IMR-90 (cell line): ENCODE measurements around the gene EPHB6. TPM values are rescaled to one million over a fixed set of nuclear protein-coding genes. Genes with fewer than 3 reads are reported as not detected.

ENCODE experiments used
- ATAC-seq: fragments of 200-7000 bp; cut with Tn5 transposase; 2 replicates; pipeline ENCODE4 v1.9.1; 2020; ENCODE audit warnings: low read depth, mild to moderate bottlenecking, moderate library complexity
- BruUV-seq: library from RNA; stranded (reverse); fragments of 400-500 nt; replicated peaks from 2 replicates; lab custom pipeline; 2021; lab: Mats Ljungman, UMichigan
- CTCF ChIA-PET: fragments of 300-600 bp; formaldehyde crosslinking; extraction: SDS; loops from one replicate; lab custom pipeline; 2021; ENCODE audit warnings: antibody characterized with exemption; lab: Yijun Ruan, JAX
- POLR2A ChIA-PET: fragments of 300-600 bp; sonication (Branson Sonifier 250); formaldehyde crosslinking; loops from one replicate; lab custom pipeline; 2022; ENCODE audit warnings: antibody characterized with exemption; ENCODE audit not compliant: unreplicated experiment; lab: Charles Lee
- DNase-seq: peaks from one replicate; pipeline ENCODE4 v3.0.0; 2013
- H2AFZ ChIP-seq: replicated peaks from 2 replicates; pipeline ENCODE3; 2013; ENCODE audit warnings: low read length, mild to moderate bottlenecking; ENCODE audit not compliant: poor library complexity
- H2AK5ac ChIP-seq: 2 replicates; pipeline ENCODE4 v1.6.1; 2013; ENCODE audit warnings: low read depth, low read length, inconsistent platforms
- H2AK9ac ChIP-seq: replicated peaks from 2 replicates; pipeline ENCODE3; 2013; ENCODE audit warnings: mild to moderate bottlenecking, low read depth, low read length, moderate library complexity; ENCODE audit not compliant: poor library complexity
- H2BK120ac ChIP-seq: 2 replicates; pipeline ENCODE4 v1.6.1; 2013; ENCODE audit warnings: low read depth, low read length, inconsistent platforms
- H2BK15ac ChIP-seq: 3 replicates; pipeline ENCODE4 v1.6.1; 2013; ENCODE audit warnings: low read depth, low read length, inconsistent platforms
- H2BK20ac ChIP-seq: 2 replicates; pipeline ENCODE4 v1.6.1; 2013; ENCODE audit warnings: low read depth, mild to moderate bottlenecking, inconsistent platforms, low read length, moderate library complexity
- H2BK5ac ChIP-seq: 2 replicates; pipeline ENCODE4 v1.6.1; 2013; ENCODE audit warnings: mild to moderate bottlenecking, low read depth, low read length, inconsistent platforms; ENCODE audit not compliant: poor library complexity, severe bottlenecking
- H3K14ac ChIP-seq: replicated peaks from 2 replicates; pipeline ENCODE4 v1.6.1; 2013; ENCODE audit warnings: low read depth, low read length, inconsistent platforms
- H3K18ac ChIP-seq: 2 replicates; pipeline ENCODE4 v1.6.1; 2013; ENCODE audit warnings: low read depth, low read length, control low read depth
- H3K23ac ChIP-seq: 2 replicates; pipeline ENCODE4 v1.6.1; 2013; ENCODE audit warnings: low read depth, low read length, inconsistent platforms
- H3K27ac ChIP-seq: 2 replicates; pipeline ENCODE4 v1.5.1; 2013; ENCODE audit warnings: mild to moderate bottlenecking, control low read depth, low read length; ENCODE audit not compliant: insufficient read depth
- H3K27me3 ChIP-seq: 2 replicates; pipeline ENCODE4 v1.6.1; 2013; ENCODE audit warnings: low read length; ENCODE audit not compliant: control insufficient read depth, insufficient read depth
- H3K36me3 ChIP-seq: 2 replicates; pipeline ENCODE4 v1.6.1; 2013; ENCODE audit warnings: low read length, mixed read lengths; ENCODE audit not compliant: control insufficient read depth, insufficient read depth
- H3K4ac ChIP-seq: 2 replicates; pipeline ENCODE4 v1.6.1; 2013; ENCODE audit warnings: low read depth, low read length, inconsistent platforms
- H3K4me1 ChIP-seq: 2 replicates; pipeline ENCODE4 v1.6.1; 2013; ENCODE audit warnings: low read length, mixed read lengths; ENCODE audit not compliant: control insufficient read depth, insufficient read depth
- H3K4me2 ChIP-seq: 2 replicates; pipeline ENCODE4 v1.6.1; 2013; ENCODE audit warnings: low read depth, mild to moderate bottlenecking, control low read depth, low read length, moderate library complexity
- H3K4me3 ChIP-seq: 2 replicates; pipeline ENCODE4 v1.5.1; 2013; ENCODE audit warnings: low read depth, mild to moderate bottlenecking, control low read depth, low read length, moderate library complexity; ENCODE audit not compliant: insufficient read depth
- H3K56ac ChIP-seq: 2 replicates; pipeline ENCODE4 v1.6.1; 2013; ENCODE audit warnings: low read length, inconsistent platforms; ENCODE audit not compliant: insufficient read depth; ENCODE audit errors: extremely low read depth
- H3K79me1 ChIP-seq, 2 experiments: 2 replicates each; pipeline ENCODE4 v1.6.1; 2013; ENCODE audit warnings: low read length in 2 of 2, inconsistent platforms in 1 of 2, low read depth in 1 of 2
- H3K9ac ChIP-seq: 2 replicates; pipeline ENCODE4 v1.6.1; 2013; ENCODE audit warnings: low read depth, low read length, control low read depth
- H3K9me1 ChIP-seq: 2 replicates; pipeline ENCODE4 v1.6.1; 2013; ENCODE audit warnings: low read length, inconsistent platforms; ENCODE audit not compliant: insufficient read depth
- H3K9me3 ChIP-seq: 2 replicates; pipeline ENCODE4 v1.6.1; 2013; ENCODE audit warnings: low read length; ENCODE audit not compliant: control insufficient read depth, insufficient read depth
- H4K20me1 ChIP-seq: 2 replicates; pipeline ENCODE4 v1.6.1; 2013; ENCODE audit warnings: low read length, inconsistent platforms; ENCODE audit not compliant: insufficient read depth
- H4K5ac ChIP-seq: 2 replicates; pipeline ENCODE4 v1.6.1; 2013; ENCODE audit warnings: mild to moderate bottlenecking, low read depth, low read length, control low read depth
- H4K8ac ChIP-seq, 2 experiments: 2 replicates each; pipeline ENCODE4 v1.6.1; 2013; ENCODE audit warnings: low read depth in 2 of 2, low read length in 2 of 2, control low read depth in 1 of 2, inconsistent platforms in 1 of 2
- H4K91ac ChIP-seq: 2 replicates; pipeline ENCODE4 v1.6.1; 2013; ENCODE audit warnings: low read depth, low read length, inconsistent platforms; ENCODE audit not compliant: insufficient read depth
- BHLHE40 ChIP-seq: fragments of 150-350 bp; IDR thresholded peaks from 2 replicates; pipeline ENCODE4 v1.6.1; 2016; ENCODE audit warnings: mild to moderate bottlenecking, low read depth, low read length
- CEBPB ChIP-seq: IDR thresholded peaks from 2 replicates; pipeline ENCODE4 v1.6.1; 2012; ENCODE audit warnings: low read depth, low read length, improper control_type of control experiment
- CHD1 ChIP-seq: IDR thresholded peaks from 2 replicates; pipeline ENCODE4 v1.6.1; 2012; ENCODE audit warnings: low read depth, low read length, improper control_type of control experiment
- CTCF ChIP-seq: conservative IDR thresholded peaks from 2 replicates; pipeline ENCODE4 v1.5.1; 2012; ENCODE audit warnings: mild to moderate bottlenecking, low read depth, low read length, improper control_type of control experiment
- ELK1 ChIP-seq: fragments of 150-350 bp; IDR thresholded peaks from 2 replicates; pipeline ENCODE4 v1.6.1; 2016; ENCODE audit warnings: low read depth, mild to moderate bottlenecking, low read length, moderate library complexity, borderline replicate concordance
- FOS ChIP-seq: fragments of 150-350 bp; IDR thresholded peaks from 2 replicates; pipeline ENCODE4 v1.6.1; 2016; ENCODE audit warnings: low read depth, low read length
- MAFK ChIP-seq: IDR thresholded peaks from 2 replicates; pipeline ENCODE4 v1.6.1; 2012; ENCODE audit warnings: low read depth, low read length, improper control_type of control experiment
- MAZ ChIP-seq: IDR thresholded peaks from 2 replicates; pipeline ENCODE4 v1.6.1; 2012; ENCODE audit warnings: low read depth, mild to moderate bottlenecking, low read length, improper control_type of control experiment, moderate library complexity, borderline replicate concordance
- MXI1 ChIP-seq: IDR thresholded peaks from 2 replicates; pipeline ENCODE4 v1.6.1; 2012; ENCODE audit warnings: low read depth, mild to moderate bottlenecking, low read length, moderate library complexity, borderline replicate concordance
- NFE2L2 ChIP-seq: fragments of 150-350 bp; IDR thresholded peaks from 2 replicates; pipeline ENCODE4 v1.6.1; 2016; ENCODE audit warnings: low read depth, mild to moderate bottlenecking, low read length
- POLR2A ChIP-seq: IDR thresholded peaks from 2 replicates; pipeline ENCODE4 v1.6.1; 2012; ENCODE audit warnings: mild to moderate bottlenecking, low read depth, low read length
- RAD21 ChIP-seq: IDR thresholded peaks from 2 replicates; pipeline ENCODE4 v1.6.1; 2012; ENCODE audit warnings: low read length, improper control_type of control experiment
- RCOR1 ChIP-seq: IDR thresholded peaks from 2 replicates; pipeline ENCODE4 v1.6.1; 2012; ENCODE audit warnings: mild to moderate bottlenecking, low read length, improper control_type of control experiment; ENCODE audit not compliant: insufficient replicate concordance
- RFX5 ChIP-seq: IDR thresholded peaks from 2 replicates; pipeline ENCODE4 v1.8.0; 2012; ENCODE audit warnings: low read depth, mild to moderate bottlenecking, low read length, moderate library complexity
- SMC3 ChIP-seq: fragments of 150-350 bp; IDR thresholded peaks from 2 replicates; pipeline ENCODE4 v1.6.1; 2016; ENCODE audit warnings: low read depth, mild to moderate bottlenecking, antibody characterized with exemption, low read length, moderate library complexity
- USF2 ChIP-seq: fragments of 150-350 bp; IDR thresholded peaks from 2 replicates; pipeline ENCODE4 v1.6.1; 2017; ENCODE audit warnings: mild to moderate bottlenecking, antibody characterized with exemption, low read length, low read depth
- WGBS, 2 experiments: methylation state at CpG; one replicate each; pipeline versions ENCODE4 v1.1.5 to v1.1.7; 2013; ENCODE audit warnings: missing lambda C conversion rate in 2 of 2; ENCODE audit not compliant: insufficient read length in 1 of 2; ENCODE audit errors: extremely low coverage in 2 of 2; 5-methylcytosine and 5-hydroxymethylcytosine counted together
- dilution Hi-C: fragments of 300-500 bp; cut with HindIII; formaldehyde crosslinking; loops from one replicate; pipeline ENCODE4 v1.14.3; 2018; ENCODE audit warnings: low sequenced_read_pairs; ENCODE audit not compliant: unreplicated experiment
- in situ Hi-C: fragments of 300-500 bp; cut with MboI; formaldehyde crosslinking; loops from 3 replicates; pipeline ENCODE4 v1.14.3; 2019; ENCODE audit warnings: low sequenced_read_pairs, inconsistent platforms, mixed read lengths
- intact Hi-C: fragments of 100-400 bp; cut with micrococcal nuclease; formaldehyde crosslinking; loops from 2 replicates; pipeline ENCODE4 v1.10.0; 2022
- polyA plus RNA-seq, 3 experiments: library from polyadenylated mRNA; depleted of rRNA; stranded (reverse); fragments of >200 nt; gene quantifications; 2 replicates each; pipeline ENCODE4 v1.2.3, GENCODE V29; 2012; ENCODE audit warnings: low replicate concordance in 1 of 3
- total RNA-seq: library from RNA; depleted of rRNA; stranded (reverse); fragments of >200 nt; gene quantifications from 2 replicates; pipeline ENCODE4 v1.2.3, GENCODE V29; 2012

The EPHB6 gene
- total and polyA plus RNA-seq, 2 of the 4 experiments (the other 2 are of a cell fraction): under 0.01 to 0.60 TPM

GRCh38 chr7:142906643-142907042 is 51.8 kb downstream of the EPHB6 start:
- WGBS, 2 experiments: no CpG with 5 or more reads among the region's 2 CpGs
- no TSS peak for BruUV-seq
- H4K91ac ChIP-seq: no peak overlapping the region
- H3K18ac ChIP-seq: no peak overlapping the region
- H2AK5ac ChIP-seq: no peak overlapping the region
- H3K14ac ChIP-seq: no peak overlapping the region
- no peak overlapping the region for H3K23ac ChIP-seq
- no peaks in the 10 kb centered on the region for H3K4me1 ChIP-seq
- H3K79me1 ChIP-seq: no peaks in the 10 kb centered on the region
- intact Hi-C loops: no loop called here
- in situ Hi-C loops: no loop called here
- H3K36me3 ChIP-seq: no peaks in the 10 kb centered on the region
- H4K20me1 ChIP-seq: no peaks in the 10 kb centered on the region
- no peak overlapping the region for H2AK9ac ChIP-seq
- H3K4ac ChIP-seq: no peak overlapping the region
- no peak overlapping the region for H3K9ac ChIP-seq
- H3K9me1 ChIP-seq: no peaks in the 10 kb centered on the region
- no peak overlapping the region for H4K5ac ChIP-seq
- DNase-seq (no peak), ATAC-seq (no peak)
- no peak overlapping the region for H4K8ac ChIP-seq
- no peak overlapping the region for H2BK120ac ChIP-seq
- no peaks in the 10 kb centered on the region for H3K27me3 ChIP-seq
- ChIA-PET POLR2A (no interaction called here), CTCF (no interaction called here)
- TF ChIP-seq BHLHE40 (no peak), RFX5 (no peak), SMC3 (no peak), RAD21 (no peak), FOS (no peak), MAZ (no peak), CTCF (no peak), USF2 (no peak), MAFK (no peak), ELK1 (no peak), RCOR1 (no peak), NFE2L2 (no peak), MXI1 (no peak), CHD1 (no peak), POLR2A (no peak), CEBPB (no peak)
- H2BK5ac ChIP-seq: no peak overlapping the region
- no peak overlapping the region for H3K4me3 ChIP-seq
- no peak overlapping the region for H2AFZ ChIP-seq
- no peak overlapping the region for H3K56ac ChIP-seq
- H3K9me3 ChIP-seq: peaks cover 6% of the 10 kb centered on the region
- no peak overlapping the region for H2BK15ac ChIP-seq
- H2BK20ac ChIP-seq: no peak overlapping the region
- dilution Hi-C loops: no loop called here
- no peak overlapping the region for H3K27ac ChIP-seq
- H3K4me2 ChIP-seq: no peak overlapping the region
